H7 (cell line): ENCODE measurements around the gene SMPDL3A. TPM values are rescaled to one million over a fixed set of nuclear protein-coding genes. Genes with fewer than 3 reads are reported as not detected.
"Not testable (repeated sequence)": the region's sequence is repeated elsewhere in the genome, so short reads cannot be mapped to it uniquely, and the experiment has no call there.

Experiments used
- DNase-seq: peaks from one replicate; pipeline ENCODE4 v3.0.0; 2012
- H3K27me3 ChIP-seq: 2 replicates; pipeline ENCODE4 v1.6.0; 2011; ENCODE audit warnings: mild to moderate bottlenecking, low read length; ENCODE audit not compliant: control insufficient read depth, insufficient read depth
- H3K36me3 ChIP-seq: replicated peaks from 2 replicates; pipeline ENCODE4 v1.5.1; 2011; ENCODE audit warnings: low read length; ENCODE audit not compliant: control insufficient read depth, insufficient read depth
- H3K4me3 ChIP-seq: 2 replicates; pipeline ENCODE4 v1.5.1; 2011; ENCODE audit warnings: low read depth, mild to moderate bottlenecking, control low read depth, low read length, moderate library complexity; ENCODE audit not compliant: insufficient read depth
- total RNA-seq: library from RNA; depleted of rRNA; stranded (reverse); fragments of >200 nt; shearing (Covaris generic); gene quantifications from 2 replicates; pipeline ENCODE4 v1.2.3, GENCODE V29; 2014; rRNA removed

The SMPDL3A gene, protein sequence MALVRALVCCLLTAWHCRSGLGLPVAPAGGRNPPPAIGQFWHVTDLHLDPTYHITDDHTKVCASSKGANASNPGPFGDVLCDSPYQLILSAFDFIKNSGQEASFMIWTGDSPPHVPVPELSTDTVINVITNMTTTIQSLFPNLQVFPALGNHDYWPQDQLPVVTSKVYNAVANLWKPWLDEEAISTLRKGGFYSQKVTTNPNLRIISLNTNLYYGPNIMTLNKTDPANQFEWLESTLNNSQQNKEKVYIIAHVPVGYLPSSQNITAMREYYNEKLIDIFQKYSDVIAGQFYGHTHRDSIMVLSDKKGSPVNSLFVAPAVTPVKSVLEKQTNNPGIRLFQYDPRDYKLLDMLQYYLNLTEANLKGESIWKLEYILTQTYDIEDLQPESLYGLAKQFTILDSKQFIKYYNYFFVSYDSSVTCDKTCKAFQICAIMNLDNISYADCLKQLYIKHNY
- total RNA-seq = 0.89 and 1.8 TPM in 2 replicates

- peaks cover 29% of the 10 kb centered on the region for H3K27me3 ChIP-seq
- H3K36me3 ChIP-seq = no peaks in the 10 kb centered on the region
- H3K4me3 ChIP-seq = peak within 1 kb of the TSS; percentile 80
- peak; percentile 85 for DNase-seq
These were observed at the start of gene SMPDL3A for GRCh38 chr6:122789182-122790027. Gene SMPDL3A (plus strand): TSS chr6:122789258. CDS start chr6:122789347, 89 bp downstream.

DNA sequence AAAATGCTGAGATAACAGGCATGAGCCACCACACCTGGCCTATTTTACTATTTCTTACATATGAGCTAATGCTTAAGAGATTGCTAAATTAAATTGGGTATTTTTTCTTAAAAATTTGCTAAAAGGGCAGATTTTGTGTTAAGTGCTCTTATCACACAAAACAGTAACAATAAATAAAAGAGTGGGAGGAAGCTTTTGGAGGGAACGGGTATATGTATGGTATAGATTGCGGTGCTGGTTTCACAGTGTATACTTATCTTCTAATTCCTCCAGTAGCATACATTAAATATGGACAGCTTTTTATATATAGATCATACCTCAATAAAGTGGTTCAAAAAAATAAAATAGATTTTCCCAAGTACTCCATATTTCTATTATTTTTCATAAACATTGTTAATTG lies 49.0 kb upstream of the SMPDL3A start:
- Histone ChIP-seq H3K4me3 (no peak overlapping the region), H3K27me3 (no peaks in the 10 kb centered on the region), H3K36me3 (no peaks in the 10 kb centered on the region)
- DNase-seq = no peak

GRCh38 chr6:122740936-122741335 lies 48.1 kb upstream of the SMPDL3A start:
- Histone ChIP-seq H3K4me3 (no peak overlapping the region), H3K27me3 (no peaks in the 10 kb centered on the region; the same call in 1 of the 2 replicates), H3K36me3 (no peaks in the 10 kb centered on the region)
- DNase-seq = no peak

- DNase-seq = not testable (repeated sequence)
These were observed 44.8 kb upstream of the SMPDL3A start for GRCh38 chr6:122744247-122744646.

GRCh38 chr6:122744856-122745255 lies 44.2 kb upstream of the SMPDL3A start:
- H3K36me3 ChIP-seq, H3K4me3 ChIP-seq, DNase-seq, H3K27me3 ChIP-seq: not testable (repeated sequence)

More at GRCh38 chr6:122744247-122744646, 44.8 kb upstream of the SMPDL3A start:
- not testable (repeated sequence) for H3K36me3 ChIP-seq, H3K4me3 ChIP-seq, H3K27me3 ChIP-seq

- Histone ChIP-seq H3K4me3 (no peak overlapping the region), H3K36me3 (no peaks in the 10 kb centered on the region), H3K27me3 (peaks cover 13% of the 10 kb centered on the region; the same call in 1 of the 2 replicates)
- no peak for DNase-seq
These were observed 42.4 kb upstream of the SMPDL3A start for GRCh38 chr6:122746688-122747087.

- DNase-seq = no peak
- Histone ChIP-seq H3K4me3 (no peak overlapping the region), H3K27me3 (peaks cover 19% of the 10 kb centered on the region; the same call in 1 of the 2 replicates), H3K36me3 (no peaks in the 10 kb centered on the region)
These were observed 41.5 kb upstream of the SMPDL3A start for GRCh38 chr6:122747573-122747972.

DNA sequence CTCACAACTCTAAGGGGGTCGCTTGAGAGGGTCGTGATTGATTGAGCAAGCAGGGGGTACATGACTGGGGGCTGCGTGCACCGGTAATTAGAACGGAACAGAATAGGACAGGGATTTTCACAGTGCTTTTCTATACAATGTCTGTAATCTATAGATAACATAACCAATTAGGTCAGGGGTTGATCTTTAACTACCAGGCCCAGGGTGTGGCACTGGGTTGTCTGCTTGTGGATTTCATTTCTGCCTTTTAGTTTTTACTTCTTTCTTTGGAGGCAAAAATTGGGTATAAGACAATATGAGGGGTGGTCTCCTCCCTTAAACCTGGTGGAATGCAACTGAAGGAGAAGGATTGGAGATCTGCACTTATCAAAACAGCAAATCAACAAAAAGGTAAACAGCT lies 40.1 kb upstream of the SMPDL3A start:
- H3K36me3 ChIP-seq, DNase-seq, H3K4me3 ChIP-seq: not testable (repeated sequence)
- peaks cover 32% of the 10 kb centered on the region for H3K27me3 ChIP-seq

- Histone ChIP-seq H3K4me3 (no peak overlapping the region), H3K27me3 (peaks cover 38% of the 10 kb centered on the region), H3K36me3 (no peaks in the 10 kb centered on the region)
- DNase-seq = no peak
These were observed 39.5 kb upstream of the SMPDL3A start for GRCh38 chr6:122749451-122750050.

DNA sequence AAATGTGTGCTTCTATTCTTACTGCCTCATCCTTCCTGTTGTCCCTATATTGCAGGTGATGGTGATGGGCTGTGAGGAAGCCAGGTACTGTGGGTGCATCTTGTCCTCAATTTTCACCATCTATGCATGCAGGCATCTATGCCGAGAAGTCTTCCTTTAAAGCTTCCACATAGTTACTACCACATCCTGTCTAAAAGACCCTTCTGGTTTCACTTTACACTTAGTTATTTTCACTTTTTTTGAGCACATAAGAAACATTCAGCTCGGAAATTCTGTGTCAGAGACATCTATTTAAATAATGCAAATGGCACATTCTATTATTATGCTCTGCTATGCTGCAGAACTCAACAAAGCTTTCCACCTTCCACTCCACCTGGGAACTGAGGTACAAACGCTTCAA lies 37.7 kb upstream of the SMPDL3A start:
- no peaks in the 10 kb centered on the region for H3K36me3 ChIP-seq
- DNase-seq = no peak
- H3K27me3 ChIP-seq = peaks cover 44% of the 10 kb centered on the region
- H3K4me3 ChIP-seq = no peak overlapping the region

DNA sequence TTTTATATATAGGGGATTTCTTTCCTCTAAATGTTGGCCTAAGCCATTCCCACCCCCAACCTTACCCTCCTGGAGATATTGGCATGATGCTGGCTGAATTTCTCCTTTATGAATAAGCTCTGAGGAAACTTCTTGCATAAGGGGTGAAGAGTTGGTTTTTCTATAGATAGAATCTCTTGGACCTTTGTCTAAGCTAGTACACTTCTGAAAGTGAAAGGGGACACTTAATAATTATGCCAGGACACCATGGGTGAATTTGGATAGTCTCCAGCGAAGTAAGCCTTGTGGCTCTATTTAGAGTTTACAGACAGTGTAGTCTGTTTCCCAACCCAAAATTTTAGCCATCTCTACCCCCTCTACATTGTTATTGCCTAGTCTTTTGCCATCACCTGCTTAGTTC lies 36.6 kb upstream of the SMPDL3A start:
- no peak for DNase-seq
- no peak overlapping the region for H3K4me3 ChIP-seq
- no peaks in the 10 kb centered on the region for H3K36me3 ChIP-seq
- H3K27me3 ChIP-seq = peaks cover 55% of the 10 kb centered on the region

- H3K36me3 ChIP-seq = no peaks in the 10 kb centered on the region
- peaks cover 59% of the 10 kb centered on the region for H3K27me3 ChIP-seq
- H3K4me3 ChIP-seq = no peak overlapping the region
- DNase-seq = peak; percentile 24
These were observed 35.9 kb upstream of the SMPDL3A start for GRCh38 chr6:122753000-122753687.

DNA sequence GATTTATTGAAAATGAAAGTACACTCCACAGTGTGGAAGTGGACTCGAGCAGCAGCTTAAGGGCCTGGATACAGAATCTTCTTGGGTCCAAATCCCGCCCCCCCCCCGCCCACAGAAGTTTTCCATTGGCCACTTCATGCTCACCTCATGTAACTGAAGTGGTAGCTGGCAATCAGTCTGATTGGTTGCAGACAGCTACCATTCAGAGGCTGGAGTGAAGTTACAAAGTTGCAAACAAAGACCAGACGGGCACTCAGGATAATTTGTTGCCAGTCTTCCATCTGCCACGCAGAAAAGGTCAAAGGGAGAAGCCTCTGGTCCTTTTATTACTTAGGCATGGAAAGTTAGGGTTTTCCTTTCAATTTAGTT lies 35.4 kb upstream of the SMPDL3A start:
- Histone ChIP-seq H3K27me3 (peaks cover 63% of the 10 kb centered on the region), H3K4me3 (no peak overlapping the region), H3K36me3 (no peaks in the 10 kb centered on the region)
- DNase-seq = no peak

DNA sequence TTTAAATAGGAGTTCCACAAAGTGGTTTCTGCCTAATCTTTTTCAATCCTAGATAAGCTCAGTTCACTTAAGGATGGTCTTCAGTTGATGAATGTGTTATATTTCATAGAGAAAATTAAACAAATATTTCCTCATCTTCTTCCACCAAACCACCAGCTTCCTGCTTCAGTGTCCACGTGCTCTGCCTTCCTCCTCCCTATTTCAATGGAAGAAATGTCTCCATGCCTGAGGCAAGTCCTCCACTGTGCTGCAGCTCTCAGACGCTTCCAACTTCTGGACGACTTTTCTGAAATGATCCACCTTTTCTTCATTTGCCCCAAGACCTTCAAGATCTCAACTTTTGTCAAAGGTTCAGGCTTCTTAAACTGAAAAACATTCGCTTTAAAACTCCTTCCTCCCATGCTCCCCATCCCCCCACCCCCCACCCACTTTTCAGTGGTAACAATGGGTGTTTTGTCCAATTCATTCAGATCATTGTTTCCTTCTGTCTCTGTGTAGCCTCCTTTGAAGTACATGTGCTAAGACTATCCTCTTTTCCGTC lies 34.8 kb upstream of the SMPDL3A start:
- no peak for DNase-seq
- Histone ChIP-seq H3K4me3 (no peak overlapping the region), H3K36me3 (no peaks in the 10 kb centered on the region), H3K27me3 (peaks cover 68% of the 10 kb centered on the region)
